ENCODE data around the gene TMEM259.

TMEM259 gene

DNA sequence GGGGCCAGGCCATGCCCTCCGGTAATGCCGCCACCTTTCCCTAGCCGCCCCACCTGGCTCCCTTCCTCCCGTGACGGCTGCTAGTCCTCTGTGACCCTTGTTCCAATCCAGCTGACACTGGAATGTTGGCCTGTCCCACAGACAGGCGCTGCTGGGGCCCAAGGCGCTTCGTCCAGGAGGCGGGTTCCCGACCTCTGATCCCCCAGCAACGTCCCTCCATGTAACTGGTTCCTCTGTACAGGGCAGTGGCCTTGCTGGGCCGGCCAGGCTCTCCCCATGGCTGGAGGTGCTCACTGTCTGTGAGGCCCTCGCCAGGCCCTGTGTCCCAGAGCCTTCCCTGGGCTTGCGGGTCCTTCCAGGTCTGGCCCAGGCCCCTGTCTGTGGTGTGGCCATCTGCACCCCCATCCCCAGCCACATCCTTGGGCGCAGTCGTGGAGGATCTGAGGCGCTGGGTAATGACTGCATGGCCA lies 27.5 kb downstream of the TMEM259 start:
- TF ChIP-seq, protein P1, sequence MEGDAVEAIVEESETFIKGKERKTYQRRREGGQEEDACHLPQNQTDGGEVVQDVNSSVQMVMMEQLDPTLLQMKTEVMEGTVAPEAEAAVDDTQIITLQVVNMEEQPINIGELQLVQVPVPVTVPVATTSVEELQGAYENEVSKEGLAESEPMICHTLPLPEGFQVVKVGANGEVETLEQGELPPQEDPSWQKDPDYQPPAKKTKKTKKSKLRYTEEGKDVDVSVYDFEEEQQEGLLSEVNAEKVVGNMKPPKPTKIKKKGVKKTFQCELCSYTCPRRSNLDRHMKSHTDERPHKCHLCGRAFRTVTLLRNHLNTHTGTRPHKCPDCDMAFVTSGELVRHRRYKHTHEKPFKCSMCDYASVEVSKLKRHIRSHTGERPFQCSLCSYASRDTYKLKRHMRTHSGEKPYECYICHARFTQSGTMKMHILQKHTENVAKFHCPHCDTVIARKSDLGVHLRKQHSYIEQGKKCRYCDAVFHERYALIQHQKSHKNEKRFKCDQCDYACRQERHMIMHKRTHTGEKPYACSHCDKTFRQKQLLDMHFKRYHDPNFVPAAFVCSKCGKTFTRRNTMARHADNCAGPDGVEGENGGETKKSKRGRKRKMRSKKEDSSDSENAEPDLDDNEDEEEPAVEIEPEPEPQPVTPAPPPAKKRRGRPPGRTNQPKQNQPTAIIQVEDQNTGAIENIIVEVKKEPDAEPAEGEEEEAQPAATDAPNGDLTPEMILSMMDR (conservative IDR thresholded peaks at IDR 0.05; ENCODE audit: low read depth, low read length), result no peak
- Histone ChIP-seq H3K4me1 (ENCODE audit: low read depth, poor library complexity, severe bottlenecking) (peaks cover 22% of the 10 kb centered on the region), H3K4me2 (no peak overlapping the region), H3K27me3 (ENCODE audit: insufficient read depth, low read depth) (peaks cover 8% of the 10 kb centered on the region; the same call in 1 of the 2 replicates), H3K36me3 (ENCODE audit: insufficient read depth) (no peaks in the 10 kb centered on the region), H3K4me3 (IDR thresholded peaks at IDR 0.05; ENCODE audit: insufficient read depth, low read depth, low read length) (no peak overlapping the region), H4K20me1 (ENCODE audit: insufficient read depth) (no peaks in the 10 kb centered on the region), H3K27ac (no peak overlapping the region), H3K79me2 (ENCODE audit: insufficient read depth, low read depth) (no peaks in the 10 kb centered on the region), H2AFZ (ENCODE audit: low read depth) (no peak overlapping the region), H3K9ac (no peak overlapping the region)

DNA sequence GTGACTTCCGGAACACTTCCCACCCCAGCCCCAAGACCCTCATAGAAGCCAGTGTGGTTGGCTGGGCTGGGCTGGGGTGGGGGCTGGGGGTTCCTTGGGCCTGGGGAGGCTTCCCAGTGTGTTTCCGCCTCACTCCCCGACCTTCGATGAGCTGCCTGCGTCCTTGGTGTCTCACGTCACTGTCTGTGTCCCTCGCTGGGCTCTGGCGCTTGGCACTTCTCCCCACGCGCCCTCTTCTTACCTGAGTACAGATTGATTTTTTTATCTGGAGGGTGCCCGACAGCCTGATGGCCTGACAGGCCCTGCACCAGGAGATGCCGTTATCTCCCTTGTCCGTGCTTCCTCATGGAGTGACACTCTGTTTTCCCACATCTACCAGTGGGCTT lies 28.3 kb downstream of the TMEM259 start:
- Histone ChIP-seq H3K27me3 (ENCODE audit: insufficient read depth, low read depth) (peaks cover under 1% of the 10 kb centered on the region; the same call in 1 of the 2 replicates), H3K4me2 (no peak overlapping the region), H3K79me2 (ENCODE audit: insufficient read depth, low read depth) (no peaks in the 10 kb centered on the region), H2AFZ (ENCODE audit: low read depth) (no peak overlapping the region), H4K20me1 (ENCODE audit: insufficient read depth) (no peaks in the 10 kb centered on the region), H3K27ac (no peak overlapping the region), H3K4me1 (ENCODE audit: low read depth, poor library complexity, severe bottlenecking) (peaks cover 22% of the 10 kb centered on the region), H3K36me3 (ENCODE audit: insufficient read depth) (no peaks in the 10 kb centered on the region), H3K4me3 (IDR thresholded peaks at IDR 0.05; ENCODE audit: insufficient read depth, low read depth, low read length) (no peak overlapping the region), H3K9ac (no peak overlapping the region)
- TF ChIP-seq, protein P1 (conservative IDR thresholded peaks at IDR 0.05; ENCODE audit: low read depth, low read length), result no peak

DNA sequence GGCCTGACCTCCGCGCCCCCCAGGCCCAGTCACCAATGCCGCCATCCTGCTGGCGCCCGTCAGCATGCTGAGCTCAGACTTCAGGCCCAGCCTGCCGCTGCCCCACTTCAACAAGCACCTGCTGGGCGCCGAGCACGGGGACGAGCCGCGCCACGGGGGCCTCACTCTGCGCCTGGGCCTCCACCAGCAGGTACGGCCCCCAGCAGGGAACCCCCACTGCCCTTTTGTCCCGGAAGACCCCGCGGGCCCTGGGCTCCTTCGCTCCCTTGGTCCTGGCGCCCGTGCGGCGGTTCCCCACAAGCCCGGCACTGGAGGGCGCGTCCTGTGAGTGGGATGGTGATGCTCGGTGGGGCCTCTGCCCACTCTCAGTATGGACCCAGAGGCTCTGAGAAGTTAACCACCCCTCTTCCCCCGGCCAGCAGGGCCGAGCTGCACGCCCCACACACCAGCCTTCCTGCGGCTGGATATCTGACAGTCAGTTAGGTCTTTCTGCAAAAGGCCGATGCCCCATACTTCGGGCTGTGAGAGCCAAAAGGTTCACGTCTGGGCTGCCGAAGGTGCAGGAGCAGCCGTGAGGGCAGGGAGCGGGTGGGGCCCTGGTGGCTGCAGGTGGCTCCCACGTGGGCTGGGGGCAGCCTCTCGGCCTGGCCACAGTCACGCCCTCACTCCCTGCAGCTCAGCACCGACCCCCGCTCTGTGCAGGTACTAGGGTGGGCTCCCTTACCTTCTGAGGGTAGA lies 28.8 kb downstream of the TMEM259 start:
- H3K79me2 ChIP-seq (ENCODE audit: insufficient read depth, low read depth), result no peaks in the 10 kb centered on the region
- H4K20me1 ChIP-seq (ENCODE audit: insufficient read depth), result no peaks in the 10 kb centered on the region
- H3K4me2 ChIP-seq, result no peak overlapping the region
- H3K9ac ChIP-seq, result no peak overlapping the region
- H3K4me1 ChIP-seq (ENCODE audit: low read depth, poor library complexity, severe bottlenecking), result peaks cover 20% of the 10 kb centered on the region
- TF ChIP-seq, protein P1 (conservative IDR thresholded peaks at IDR 0.05; ENCODE audit: low read depth, low read length), result no peak
- H3K27ac ChIP-seq, result no peak overlapping the region
- no peaks in the 10 kb centered on the region for H3K36me3 ChIP-seq (ENCODE audit: insufficient read depth)
- H3K4me3 ChIP-seq (IDR thresholded peaks at IDR 0.05; ENCODE audit: insufficient read depth, low read depth, low read length), result no peak overlapping the region
- no peaks in the 10 kb centered on the region for H3K27me3 ChIP-seq (ENCODE audit: insufficient read depth, low read depth)
- no peak overlapping the region for H2AFZ ChIP-seq (ENCODE audit: low read depth)

DNA sequence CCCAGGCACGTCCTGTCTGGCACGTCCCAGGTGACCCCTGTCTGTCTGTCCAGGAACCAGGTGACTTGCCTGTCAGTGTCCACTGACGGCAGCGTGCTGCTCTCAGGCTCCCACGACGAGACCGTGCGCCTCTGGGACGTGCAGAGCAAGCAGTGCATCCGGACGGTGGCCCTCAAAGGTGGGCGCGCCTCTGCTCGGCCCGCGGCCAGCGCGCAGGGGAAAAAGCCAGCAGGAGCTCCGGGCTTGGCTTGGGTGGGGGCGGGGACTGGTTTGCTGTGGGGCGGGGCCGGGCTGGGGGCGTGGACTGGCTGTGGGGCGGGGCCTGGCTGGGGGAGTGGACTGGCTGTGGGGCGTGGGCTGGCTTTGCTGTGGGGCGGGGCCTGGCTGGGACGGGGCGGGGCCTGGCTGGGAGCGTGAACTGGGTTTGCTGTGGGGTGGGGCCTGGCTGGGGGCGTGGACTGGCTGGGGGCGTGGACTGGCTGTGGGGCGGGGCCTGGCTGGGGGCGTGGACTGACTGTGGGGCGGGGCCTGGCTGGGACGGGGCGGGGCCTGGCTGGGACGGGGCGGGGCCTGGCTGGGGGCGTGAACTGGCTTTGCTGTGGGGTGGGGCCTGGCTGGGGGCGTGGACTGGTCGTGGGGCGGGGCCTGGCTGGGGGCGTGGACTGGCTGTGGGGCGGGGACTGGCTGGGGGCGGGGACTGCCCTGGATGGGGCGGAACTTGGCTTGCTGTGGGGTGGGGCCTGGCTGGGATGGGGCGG lies 29.6 kb downstream of the TMEM259 start:
- Histone ChIP-seq H3K79me2 (ENCODE audit: insufficient read depth, low read depth) (no peaks in the 10 kb centered on the region), H3K4me2 (no peak overlapping the region), H4K20me1 (ENCODE audit: insufficient read depth) (no peaks in the 10 kb centered on the region), H3K36me3 (ENCODE audit: insufficient read depth) (no peaks in the 10 kb centered on the region), H3K4me1 (ENCODE audit: low read depth, poor library complexity, severe bottlenecking) (peaks cover 13% of the 10 kb centered on the region), H3K27ac (no peak overlapping the region), H3K4me3 (IDR thresholded peaks at IDR 0.05; ENCODE audit: insufficient read depth, low read depth, low read length) (no peak overlapping the region), H3K27me3 (ENCODE audit: insufficient read depth, low read depth) (no peaks in the 10 kb centered on the region), H3K9ac (no peak overlapping the region), H2AFZ (ENCODE audit: low read depth) (no peak overlapping the region)
- TF ChIP-seq, protein P1 (conservative IDR thresholded peaks at IDR 0.05; ENCODE audit: low read depth, low read length), result no peak

Measured in KMS-11 (cell line).